PC-9 (cell line): ENCODE data around the gene CLRN2.

Experiments used
- EZH2 ChIP-seq: fragments of 200-600 bp; sonication (generic); IDR thresholded peaks from 2 replicates; pipeline ENCODE4 v1.8.0; 2017; ENCODE audit warnings: antibody characterized with exemption, low read depth
- TF ChIP-seq, protein P1 (sequence below): fragments of 200-600 bp; sonication (generic); conservative IDR thresholded peaks from 2 replicates; pipeline ENCODE4 v1.6.1; 2017; ENCODE audit warnings: mixed run types, antibody characterized with exemption, mild to moderate bottlenecking, moderate library complexity

DNA sequence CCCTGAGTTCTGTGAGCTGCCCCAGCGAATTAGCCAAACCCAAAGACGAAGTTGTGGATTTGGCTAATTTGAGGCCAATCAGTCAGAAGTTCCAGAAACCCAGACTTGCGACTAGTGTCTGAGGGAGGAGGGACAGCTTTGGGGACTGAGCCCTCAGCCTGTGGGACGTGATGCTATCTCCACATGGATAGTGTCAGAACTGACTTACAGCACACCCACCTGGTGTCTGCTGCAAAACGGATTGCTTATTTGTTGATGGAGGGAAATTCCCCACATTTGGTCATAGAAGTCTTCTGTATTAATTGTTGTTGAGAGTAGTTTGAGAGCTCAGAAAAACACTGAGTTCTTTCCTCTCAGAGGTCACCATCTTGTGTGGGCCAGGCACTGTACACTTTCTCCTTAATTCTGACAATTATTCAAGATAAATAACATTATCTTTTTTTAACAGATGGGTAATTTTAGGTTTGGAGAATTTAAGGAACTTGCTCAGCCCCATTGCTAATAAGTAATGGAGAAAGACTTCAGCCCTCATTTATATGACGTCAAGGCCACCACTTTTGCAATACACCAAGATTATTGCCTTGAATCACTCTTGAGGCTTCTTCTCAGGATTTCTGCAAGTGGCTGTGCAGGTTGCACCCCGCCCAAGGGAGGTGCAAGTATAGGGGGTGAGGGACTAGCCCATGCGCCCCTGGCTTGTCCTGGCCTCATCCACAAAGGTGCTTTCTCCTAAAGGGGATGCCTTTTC, 16.7 kb downstream of the CLRN2 start:
- TF ChIP-seq, protein P1, sequence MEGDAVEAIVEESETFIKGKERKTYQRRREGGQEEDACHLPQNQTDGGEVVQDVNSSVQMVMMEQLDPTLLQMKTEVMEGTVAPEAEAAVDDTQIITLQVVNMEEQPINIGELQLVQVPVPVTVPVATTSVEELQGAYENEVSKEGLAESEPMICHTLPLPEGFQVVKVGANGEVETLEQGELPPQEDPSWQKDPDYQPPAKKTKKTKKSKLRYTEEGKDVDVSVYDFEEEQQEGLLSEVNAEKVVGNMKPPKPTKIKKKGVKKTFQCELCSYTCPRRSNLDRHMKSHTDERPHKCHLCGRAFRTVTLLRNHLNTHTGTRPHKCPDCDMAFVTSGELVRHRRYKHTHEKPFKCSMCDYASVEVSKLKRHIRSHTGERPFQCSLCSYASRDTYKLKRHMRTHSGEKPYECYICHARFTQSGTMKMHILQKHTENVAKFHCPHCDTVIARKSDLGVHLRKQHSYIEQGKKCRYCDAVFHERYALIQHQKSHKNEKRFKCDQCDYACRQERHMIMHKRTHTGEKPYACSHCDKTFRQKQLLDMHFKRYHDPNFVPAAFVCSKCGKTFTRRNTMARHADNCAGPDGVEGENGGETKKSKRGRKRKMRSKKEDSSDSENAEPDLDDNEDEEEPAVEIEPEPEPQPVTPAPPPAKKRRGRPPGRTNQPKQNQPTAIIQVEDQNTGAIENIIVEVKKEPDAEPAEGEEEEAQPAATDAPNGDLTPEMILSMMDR = no peak
- no peak for TF ChIP-seq EZH2
